HG03457 (cell line): ENCODE results near the gene HPSE2.
"Not testable (repeated sequence)": the region's sequence is repeated elsewhere in the genome, so short reads cannot be mapped to it uniquely, and the experiment has no call there.

Source experiments
- ATAC-seq: cut with Tn5 transposase; IDR thresholded peaks from one replicate; pipeline ENCODE4 v1.9.1; 2021; ENCODE audit warnings: moderate number of reproducible peaks; ENCODE audit not compliant: unreplicated experiment

Gene HPSE2

GRCh38 chr10:98924526-98924925 lies 311.1 kb downstream of the HPSE2 start:
- no peak for ATAC-seq

- ATAC-seq, result no peak
Observed at GRCh38 chr10:98921316-98921715, 314.3 kb downstream of the HPSE2 start.

- ATAC-seq, result no peak
Observed at GRCh38 chr10:98920807-98921206, 314.8 kb downstream of the HPSE2 start.

GRCh38 chr10:98920360-98920759 lies 315.3 kb downstream of the HPSE2 start:
- ATAC-seq, result no peak

- ATAC-seq, result no peak
Observed at GRCh38 chr10:98919899-98920298, 315.8 kb downstream of the HPSE2 start.

GRCh38 chr10:98917828-98918227 lies 317.8 kb downstream of the HPSE2 start:
- no peak for ATAC-seq

GRCh38 chr10:98916526-98917125 lies 319.0 kb downstream of the HPSE2 start:
- no peak for ATAC-seq

- ATAC-seq, result no peak
Observed at GRCh38 chr10:98915911-98916310, 319.7 kb downstream of the HPSE2 start.

- ATAC-seq, result no peak
Observed at GRCh38 chr10:98910546-98910945, 325.1 kb downstream of the HPSE2 start.

GRCh38 chr10:98910048-98910447 lies 325.6 kb downstream of the HPSE2 start:
- no peak for ATAC-seq

GRCh38 chr10:98908868-98909267 lies 326.8 kb downstream of the HPSE2 start:
- ATAC-seq, result no peak

GRCh38 chr10:98908247-98908646 lies 327.4 kb downstream of the HPSE2 start:
- not testable (repeated sequence) for ATAC-seq

- no peak for ATAC-seq
Observed at GRCh38 chr10:98901441-98902110, 334.1 kb downstream of the HPSE2 start.

- no peak for ATAC-seq
Observed at GRCh38 chr10:98899018-98899417, 336.6 kb downstream of the HPSE2 start.

GRCh38 chr10:98892523-98892922 lies 343.1 kb downstream of the HPSE2 start:
- ATAC-seq, result no peak

- ATAC-seq, result no peak
Observed at GRCh38 chr10:98886686-98887085, 349.0 kb downstream of the HPSE2 start.

GRCh38 chr10:98885378-98885777 lies 350.3 kb downstream of the HPSE2 start:
- no peak for ATAC-seq

GRCh38 chr10:98881789-98882188 lies 353.9 kb downstream of the HPSE2 start:
- ATAC-seq, result no peak

GRCh38 chr10:98880971-98881370 lies 354.7 kb downstream of the HPSE2 start:
- ATAC-seq, result no peak

GRCh38 chr10:98878921-98879320 lies 356.7 kb downstream of the HPSE2 start:
- ATAC-seq, result no peak

GRCh38 chr10:98878418-98878817 lies 357.2 kb downstream of the HPSE2 start:
- ATAC-seq, result no peak

GRCh38 chr10:98861962-98862361 lies 373.7 kb downstream of the HPSE2 start:
- ATAC-seq, result no peak

- ATAC-seq, result no peak
Observed at GRCh38 chr10:98858525-98858924, 377.1 kb downstream of the HPSE2 start.
